B cell (primary cell): ENCODE results near the gene BRD4.

Source experiments
- EZH2 ChIP-seq: IDR thresholded peaks from 2 replicates; pipeline ENCODE4 v1.6.1; 2012; ENCODE audit warnings: borderline replicate concordance, low read depth, mild to moderate bottlenecking, moderate library complexity, low read length; ENCODE audit not compliant: insufficient read depth, poor library complexity, severe bottlenecking
- TF ChIP-seq, protein P1 (sequence below): fragments of 200-600 bp; IDR thresholded peaks from one replicate; pipeline ENCODE4 v1.8.0; 2022; ENCODE audit warnings: antibody characterized with exemption, mild to moderate bottlenecking

DNA sequence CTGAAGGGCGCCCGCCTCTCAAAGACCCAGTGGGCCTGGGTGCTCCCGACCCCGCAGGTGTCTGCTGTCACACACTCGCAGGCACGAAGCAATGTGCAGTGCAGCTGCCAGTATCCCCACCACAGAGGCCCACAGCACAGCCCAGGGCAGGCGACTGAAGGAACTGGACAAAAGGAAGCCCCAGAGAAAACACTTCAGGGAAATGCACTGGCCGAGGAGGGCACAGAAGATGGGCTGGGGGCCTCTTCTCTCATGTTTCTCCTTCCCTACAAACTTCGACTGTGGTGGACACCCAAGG is 37.2 kb upstream of the BRD4 start:
- TF ChIP-seq, protein P1, sequence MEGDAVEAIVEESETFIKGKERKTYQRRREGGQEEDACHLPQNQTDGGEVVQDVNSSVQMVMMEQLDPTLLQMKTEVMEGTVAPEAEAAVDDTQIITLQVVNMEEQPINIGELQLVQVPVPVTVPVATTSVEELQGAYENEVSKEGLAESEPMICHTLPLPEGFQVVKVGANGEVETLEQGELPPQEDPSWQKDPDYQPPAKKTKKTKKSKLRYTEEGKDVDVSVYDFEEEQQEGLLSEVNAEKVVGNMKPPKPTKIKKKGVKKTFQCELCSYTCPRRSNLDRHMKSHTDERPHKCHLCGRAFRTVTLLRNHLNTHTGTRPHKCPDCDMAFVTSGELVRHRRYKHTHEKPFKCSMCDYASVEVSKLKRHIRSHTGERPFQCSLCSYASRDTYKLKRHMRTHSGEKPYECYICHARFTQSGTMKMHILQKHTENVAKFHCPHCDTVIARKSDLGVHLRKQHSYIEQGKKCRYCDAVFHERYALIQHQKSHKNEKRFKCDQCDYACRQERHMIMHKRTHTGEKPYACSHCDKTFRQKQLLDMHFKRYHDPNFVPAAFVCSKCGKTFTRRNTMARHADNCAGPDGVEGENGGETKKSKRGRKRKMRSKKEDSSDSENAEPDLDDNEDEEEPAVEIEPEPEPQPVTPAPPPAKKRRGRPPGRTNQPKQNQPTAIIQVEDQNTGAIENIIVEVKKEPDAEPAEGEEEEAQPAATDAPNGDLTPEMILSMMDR = no peak
- TF ChIP-seq EZH2 = no peak
